OCI-LY7 (cell line): ENCODE measurements around the gene CABP4. TPM values are rescaled to one million over a fixed set of nuclear protein-coding genes. Genes with fewer than 3 reads are reported as not detected.

ENCODE experiments used
- BruUV-seq: library from RNA; stranded (reverse); fragments of 400-500 nt; replicated peaks from 2 replicates; lab custom pipeline; 2021; lab: Mats Ljungman, UMichigan
- CTCF ChIA-PET: fragments of 300-600 bp; sonication (Branson Sonifier 250); formaldehyde crosslinking; loops from one replicate; lab custom pipeline; 2022; ENCODE audit warnings: antibody characterized with exemption; ENCODE audit not compliant: unreplicated experiment; lab: Charles Lee
- POLR2A ChIA-PET: fragments of 300-600 bp; sonication (Branson Sonifier 250); formaldehyde crosslinking; loops from one replicate; lab custom pipeline; 2022; ENCODE audit warnings: antibody characterized with exemption; lab: Charles Lee
- DNase-seq: peaks from one replicate; pipeline ENCODE4 v3.0.0-alpha.2; 2015; ENCODE audit warnings: low spot score
- H2AFZ ChIP-seq: fragments of 200-600 bp; sonication (generic), shearing (Covaris generic); 2 replicates; pipeline ENCODE4 v1.6.1; 2014; ENCODE audit warnings: mild to moderate bottlenecking, antibody characterized with exemption, low read length, moderate library complexity
- H3K27ac ChIP-seq: fragments of 200-600 bp; sonication (generic); 2 replicates; pipeline ENCODE4 v1.5.1; 2014; ENCODE audit warnings: mixed run types, low read depth, mild to moderate bottlenecking, moderate library complexity, low read length, inconsistent platforms; ENCODE audit not compliant: poor library complexity, severe bottlenecking
- H3K36me3 ChIP-seq: fragments of 200-600 bp; sonication (generic); 2 replicates; pipeline ENCODE4 v1.6.1; 2014; ENCODE audit warnings: mild to moderate bottlenecking, antibody characterized with exemption, low read length, moderate library complexity, mixed read lengths; ENCODE audit not compliant: insufficient read depth
- H3K4me1 ChIP-seq: fragments of 200-600 bp; sonication (generic); 2 replicates; pipeline ENCODE4 v1.5.1; 2014; ENCODE audit warnings: mild to moderate bottlenecking, low read length; ENCODE audit not compliant: insufficient read depth, poor library complexity, severe bottlenecking
- H3K4me2 ChIP-seq: fragments of 200-600 bp; sonication (generic); 2 replicates; pipeline ENCODE4 v1.6.1; 2014; ENCODE audit warnings: mild to moderate bottlenecking, low read length
- H3K4me3 ChIP-seq: fragments of 200-600 bp; sonication (generic); 2 replicates; pipeline ENCODE4 v1.5.1; 2014; ENCODE audit warnings: mild to moderate bottlenecking, low read depth, low read length; ENCODE audit not compliant: poor library complexity, severe bottlenecking
- H3K79me2 ChIP-seq: fragments of 200-600 bp; sonication (generic); 2 replicates; pipeline ENCODE4 v1.6.1; 2016; ENCODE audit warnings: low read depth, mild to moderate bottlenecking, low read length, moderate library complexity, mixed read lengths; ENCODE audit not compliant: insufficient read depth
- H3K9me2 ChIP-seq: fragments of 200-600 bp; sonication (generic); 2 replicates; pipeline ENCODE4 v1.6.1; 2016; ENCODE audit warnings: mild to moderate bottlenecking, low read length, mixed read lengths; ENCODE audit not compliant: insufficient read depth
- H3K9me3 ChIP-seq: fragments of 200-600 bp; sonication (generic); 2 replicates; pipeline ENCODE4 v1.6.1; 2014; ENCODE audit warnings: mild to moderate bottlenecking, mixed run types, low read length, mixed read lengths
- H4K20me1 ChIP-seq: fragments of 200-600 bp; sonication (generic); 2 replicates; pipeline ENCODE4 v1.6.1; 2014; ENCODE audit warnings: mild to moderate bottlenecking, antibody characterized with exemption, low read length, moderate library complexity, mixed read lengths; ENCODE audit not compliant: insufficient read depth
- CTCF ChIP-seq: fragments of 200-600 bp; sonication (generic); conservative IDR thresholded peaks from 2 replicates; pipeline ENCODE4 v1.5.1; 2014; ENCODE audit warnings: mild to moderate bottlenecking, antibody characterized with exemption, low read length, moderate library complexity, mixed read lengths
- EZH2phosphoT487 ChIP-seq: fragments of 200-600 bp; sonication (generic); IDR thresholded peaks from 2 replicates; pipeline ENCODE4 v1.6.1; 2018; ENCODE audit warnings: low read depth, borderline replicate concordance, mild to moderate bottlenecking, mixed run types, antibody characterized with exemption, low read length, moderate library complexity, mixed read lengths
- intact Hi-C: fragments of 100-400 bp; cut with micrococcal nuclease; formaldehyde crosslinking; loops from one replicate; pipeline ENCODE4 v1.10.0; 2022; ENCODE audit not compliant: unreplicated experiment
- total RNA-seq, 2 experiments: library from RNA; depleted of rRNA in 1 of 2; stranded (reverse); fragments of >200 nt in 1 of 2; shearing (Covaris generic) in 1 of 2; gene quantifications; 2 replicates each; pipeline ENCODE4 v1.2.3, GENCODE V29; 2014 to 2022

CABP4 gene
- total RNA-seq, 2 experiments from 2014 or later, result 3.0 to 11.5 TPM

GRCh38 chr11:67456068-67456705, 1.0 kb downstream of the CABP4 start:
- TF ChIP-seq EZH2phosphoT487, result no peak
- TF ChIP-seq CTCF, result no peak
- Histone ChIP-seq H4K20me1 (no peaks in the 10 kb centered on the region), H3K9me3 (no peaks in the 10 kb centered on the region), H3K79me2 (no peaks in the 10 kb centered on the region), H3K27ac (no peak overlapping the region), H3K4me3 (no peak overlapping the region), H3K9me2 (no peaks in the 10 kb centered on the region), H3K4me2 (no peak overlapping the region), H3K4me1 (peaks cover 41% of the 10 kb centered on the region), H2AFZ (no peak overlapping the region), H3K36me3 (no peaks in the 10 kb centered on the region)
- ChIA-PET CTCF (interaction anchor here (0.5 kb wide), 1 partner anchor 17 kb away, joined by 3 read pairs; no protein-coding TSS in a partner anchor), POLR2A (interaction anchor here (1.0 kb wide), 1 partner anchor 19 kb away, joined by 4 read pairs; the partner anchor contains the start of gene PTPRCAP)
- intact Hi-C loops, result no loop called here
- DNase-seq, result no peak
- BruUV-seq, result no TSS peak

- intact Hi-C loops, result no loop called here
- ChIA-PET POLR2A (interaction anchor here (2.0 to 5.3 kb wide), 3 partner anchors 9 to 20 kb away, joined by 13 to 38 read pairs (median 37); partner anchors contain the start of genes PTPRCAP and TMEM134), CTCF (no interaction called here)
- Histone ChIP-seq H2AFZ (no peak overlapping the region), H3K4me2 (no peak overlapping the region), H3K9me3 (no peaks in the 10 kb centered on the region), H3K27ac (no peak overlapping the region), H3K4me1 (peaks cover 43% of the 10 kb centered on the region), H3K4me3 (no peak overlapping the region), H3K79me2 (no peaks in the 10 kb centered on the region), H3K9me2 (no peaks in the 10 kb centered on the region), H3K36me3 (no peaks in the 10 kb centered on the region), H4K20me1 (no peaks in the 10 kb centered on the region)
- TF ChIP-seq EZH2phosphoT487 (no peak), CTCF (no peak)
- DNase-seq, result no peak
- BruUV-seq, result no TSS peak
Measured at GRCh38 chr11:67457453-67457852, 2.3 kb downstream of the CABP4 start.

DNA sequence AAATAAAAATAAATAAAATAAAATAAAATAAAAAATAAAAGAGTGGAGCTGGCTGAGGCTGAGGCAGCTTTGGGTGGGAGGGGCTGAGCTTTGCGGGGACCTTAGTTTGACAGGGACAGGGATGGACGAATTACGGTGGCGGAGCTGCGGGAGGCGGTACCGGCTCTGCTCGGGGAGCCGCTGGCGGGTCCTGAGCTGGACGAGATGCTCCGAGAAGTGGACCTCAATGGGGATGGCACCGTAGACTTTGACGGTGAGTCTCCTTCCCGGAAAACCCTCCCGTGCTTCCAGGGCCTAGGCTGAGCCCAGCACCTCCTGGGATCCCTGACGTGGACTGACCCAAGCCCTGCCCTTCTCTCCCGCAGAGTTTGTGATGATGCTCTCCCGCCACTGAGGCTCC, 3.1 kb downstream of the CABP4 start:
- H3K4me3 ChIP-seq, result no peak overlapping the region
- intact Hi-C loops, result loop anchor here (1.0 kb wide), 1 partner anchor 9 kb away; no protein-coding TSS in a partner anchor
- H4K20me1 ChIP-seq, result no peaks in the 10 kb centered on the region
- peak overlapping the region; percentile 97 for H3K27ac ChIP-seq
- no peaks in the 10 kb centered on the region for H3K9me3 ChIP-seq
- DNase-seq, result no peak
- no peaks in the 10 kb centered on the region for H3K79me2 ChIP-seq
- CTCF ChIA-PET, result no interaction called here
- peaks cover 43% of the 10 kb centered on the region for H3K4me1 ChIP-seq
- H3K9me2 ChIP-seq, result no peaks in the 10 kb centered on the region
- H3K4me2 ChIP-seq, result peak overlapping the region; percentile 79
- BruUV-seq, result no TSS peak
- no peaks in the 10 kb centered on the region for H3K36me3 ChIP-seq
- POLR2A ChIA-PET, result interaction anchor here (1.1 to 5.3 kb wide), 4 partner anchors 9 to 21 kb away, joined by 7 to 38 read pairs (median 25); partner anchors contain the start of genes PTPRCAP and TMEM134
- no peak for TF ChIP-seq EZH2phosphoT487
- no peak for TF ChIP-seq CTCF
- H2AFZ ChIP-seq, result no peak overlapping the region
